ENCODE measurements around the gene IYD.

DNA sequence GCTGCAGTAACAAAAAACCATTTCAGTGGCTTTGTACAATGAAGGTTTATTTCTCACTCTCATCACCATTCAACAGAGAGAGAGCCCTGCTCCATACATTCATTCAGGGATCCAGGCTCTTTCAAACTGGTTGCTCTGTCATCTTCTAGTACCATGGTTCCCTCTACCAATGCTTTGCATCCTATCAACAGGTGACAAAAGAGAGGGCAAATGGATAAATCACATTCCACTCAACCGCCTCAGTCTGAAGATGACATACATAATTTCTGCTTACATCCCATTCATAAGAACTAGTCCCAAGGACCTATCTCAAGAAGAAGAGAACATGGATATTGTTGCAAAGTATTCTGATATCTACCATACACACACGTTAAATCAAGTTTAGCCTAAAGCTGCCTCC, 51.6 kb downstream of the IYD start:
- TF ChIP-seq, protein P1, sequence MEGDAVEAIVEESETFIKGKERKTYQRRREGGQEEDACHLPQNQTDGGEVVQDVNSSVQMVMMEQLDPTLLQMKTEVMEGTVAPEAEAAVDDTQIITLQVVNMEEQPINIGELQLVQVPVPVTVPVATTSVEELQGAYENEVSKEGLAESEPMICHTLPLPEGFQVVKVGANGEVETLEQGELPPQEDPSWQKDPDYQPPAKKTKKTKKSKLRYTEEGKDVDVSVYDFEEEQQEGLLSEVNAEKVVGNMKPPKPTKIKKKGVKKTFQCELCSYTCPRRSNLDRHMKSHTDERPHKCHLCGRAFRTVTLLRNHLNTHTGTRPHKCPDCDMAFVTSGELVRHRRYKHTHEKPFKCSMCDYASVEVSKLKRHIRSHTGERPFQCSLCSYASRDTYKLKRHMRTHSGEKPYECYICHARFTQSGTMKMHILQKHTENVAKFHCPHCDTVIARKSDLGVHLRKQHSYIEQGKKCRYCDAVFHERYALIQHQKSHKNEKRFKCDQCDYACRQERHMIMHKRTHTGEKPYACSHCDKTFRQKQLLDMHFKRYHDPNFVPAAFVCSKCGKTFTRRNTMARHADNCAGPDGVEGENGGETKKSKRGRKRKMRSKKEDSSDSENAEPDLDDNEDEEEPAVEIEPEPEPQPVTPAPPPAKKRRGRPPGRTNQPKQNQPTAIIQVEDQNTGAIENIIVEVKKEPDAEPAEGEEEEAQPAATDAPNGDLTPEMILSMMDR (IDR thresholded peaks at IDR 0.05; ENCODE audit: low read depth, low read length), result no peak
- TF ChIP-seq EZH2phosphoT487 (IDR thresholded peaks at IDR 0.05; ENCODE audit: low read depth), result no peak

All from OCI-LY3 (cell line).